CD8-positive, alpha-beta memory T cell (primary cell): ENCODE results near the gene AKR7A3. TPM values are rescaled to one million over a fixed set of nuclear protein-coding genes. Genes with fewer than 3 reads are reported as not detected.

ENCODE experiments used
- CTCF ChIA-PET: fragments of 350-600 bp; sonication (Branson Sonifier 250); formaldehyde crosslinking; loops from one replicate; lab custom pipeline; 2021; ENCODE audit warnings: antibody characterized with exemption; lab: Charles Lee
- POLR2A ChIA-PET: fragments of 350-600 bp; sonication (Branson Sonifier 250); formaldehyde crosslinking; loops from one replicate; lab custom pipeline; 2021; ENCODE audit warnings: antibody characterized with exemption; lab: Charles Lee
- DNase-seq, 5 donors: peaks; one replicate each; pipeline versions ENCODE4 v3.0.0 to v3.0.0-alpha.2; 2020 to 2022; ENCODE audit warnings: mixed read lengths in 1 of 5
- H3K27ac ChIP-seq: one replicate; pipeline ENCODE4 v1.7.0; 2013; ENCODE audit warnings: low read depth, mild to moderate bottlenecking, low read length, moderate library complexity
- H3K27me3 ChIP-seq: 2 replicates; pipeline ENCODE4 v1.7.0; 2013; ENCODE audit warnings: low read length, mild to moderate bottlenecking; ENCODE audit not compliant: insufficient read depth, poor library complexity, severe bottlenecking
- H3K36me3 ChIP-seq: 2 replicates; pipeline ENCODE4 v1.7.0; 2013; ENCODE audit warnings: mild to moderate bottlenecking, low read length, moderate library complexity; ENCODE audit not compliant: insufficient read depth
- H3K4me1 ChIP-seq: 2 replicates; pipeline ENCODE4 v1.7.0; 2013; ENCODE audit warnings: mild to moderate bottlenecking, low read length, moderate library complexity; ENCODE audit not compliant: insufficient read depth
- H3K4me3 ChIP-seq: 2 replicates; pipeline ENCODE4 v1.7.0; 2013; ENCODE audit warnings: mild to moderate bottlenecking, low read length
- H3K9me3 ChIP-seq: 2 replicates; pipeline ENCODE4 v1.7.0; 2013; ENCODE audit warnings: mild to moderate bottlenecking, low read length
- H3K27ac Mint-ChIP-seq, 8 donors: one replicate each; pipeline ENCODE4 v1.8.0; 2020 to 2021; ENCODE audit warnings: mixed read lengths in 8 of 8, mild to moderate bottlenecking in 6 of 8, inconsistent platforms in 3 of 8, moderate library complexity in 3 of 8
- H3K27me3 Mint-ChIP-seq, 2 donors: one replicate each; pipeline ENCODE4 v1.8.0; 2020 to 2021; ENCODE audit warnings: mixed read lengths in 2 of 2, mild to moderate bottlenecking in 1 of 2, moderate library complexity in 1 of 2
- H3K36me3 Mint-ChIP-seq, 3 donors: one replicate each; pipeline ENCODE4 v1.8.0; 2020 to 2021; ENCODE audit warnings: mixed read lengths in 3 of 3, inconsistent platforms in 1 of 3, mild to moderate bottlenecking in 1 of 3
- H3K4me1 Mint-ChIP-seq, 3 donors: one replicate each; pipeline ENCODE4 v1.8.0; 2020 to 2021; ENCODE audit warnings: mixed read lengths in 3 of 3, inconsistent platforms in 1 of 3, mild to moderate bottlenecking in 1 of 3
- H3K4me3 Mint-ChIP-seq, 7 donors: one replicate each; pipeline ENCODE4 v1.8.0; 2020 to 2021; ENCODE audit warnings: mixed read lengths in 7 of 7, mild to moderate bottlenecking in 6 of 7, moderate library complexity in 4 of 7, inconsistent platforms in 2 of 7
- H3K9me3 Mint-ChIP-seq, 5 donors: one replicate each; pipeline ENCODE4 v1.8.0; 2020 to 2022; ENCODE audit warnings: mixed read lengths in 5 of 5, mild to moderate bottlenecking in 3 of 5, moderate library complexity in 2 of 5, inconsistent platforms in 1 of 5
- polyA plus RNA-seq: library from polyadenylated mRNA; unstranded; fragments of 300-500 nt; fragmentation: Illumina TruSeq; gene quantifications from one replicate; pipeline ENCODE4 v1.2.3, GENCODE V29; 2021
- total RNA-seq, 2 experiments: library from RNA; stranded (reverse); gene quantifications; one replicate each; pipeline ENCODE4 v1.2.3, GENCODE V29; 2021

The AKR7A3 gene
- total and polyA plus RNA-seq, 3 experiments from 2014 or later = 0.29 to 0.50 TPM; not detected in 1

DNA sequence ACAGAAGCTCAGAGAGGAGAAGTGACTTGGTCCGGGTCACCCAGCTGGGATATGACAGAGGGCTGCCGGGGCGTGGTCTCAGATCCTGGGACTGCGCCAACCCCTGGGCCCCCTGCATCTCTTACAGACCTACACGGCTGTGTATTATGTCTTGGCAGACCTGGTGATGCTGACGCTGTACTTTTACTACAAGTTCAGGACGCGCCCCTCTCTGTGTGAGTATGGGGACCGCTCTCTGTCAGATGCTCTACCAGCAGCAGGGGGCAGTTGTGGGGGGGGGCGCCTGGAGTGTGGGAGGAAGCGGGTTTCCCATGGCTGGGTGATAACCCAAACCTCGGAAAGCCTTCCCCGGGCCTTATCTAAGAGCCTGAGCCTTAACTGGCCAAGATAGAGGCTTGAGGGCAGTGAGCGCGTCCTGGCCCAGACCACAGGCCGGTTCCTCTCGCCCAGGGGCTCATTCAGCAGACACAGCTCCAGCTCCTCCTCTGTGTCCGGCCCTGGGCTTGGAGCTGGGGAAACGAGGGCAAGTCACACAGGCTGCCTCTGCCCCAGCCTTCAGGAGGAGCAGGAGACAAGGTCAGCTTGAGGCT, 36.9 kb upstream of the AKR7A3 start:
- H3K36me3 Mint-ChIP-seq = peaks cover 3 to 31% (median 7%) of the 10 kb centered on the region in 3 donors
- no peaks in the 10 kb centered on the region for H3K36me3 ChIP-seq
- H3K9me3 Mint-ChIP-seq = no peaks in the 10 kb centered on the region
- no peak overlapping the region for H3K27ac ChIP-seq
- H3K9me3 ChIP-seq = no peaks in the 10 kb centered on the region
- peak in 1 of 5 donors; percentile 35 for DNase-seq
- no peaks in the 10 kb centered on the region for H3K4me1 ChIP-seq
- H3K4me1 Mint-ChIP-seq = peaks cover 0 to 1% (median 0%) of the 10 kb centered on the region in 3 donors
- ChIA-PET CTCF (no interaction called here), POLR2A (no interaction called here)
- no peaks in the 10 kb centered on the region for H3K27me3 ChIP-seq
- H3K4me3 ChIP-seq = no peak overlapping the region
- peaks cover 0 to 3% of the 10 kb centered on the region in 2 donors for H3K27me3 Mint-ChIP-seq
- peak overlapping the region in 1 of 7 donors; percentile 48 for H3K4me3 Mint-ChIP-seq
- H3K27ac Mint-ChIP-seq = peak overlapping the region in 1 of 8 donors; percentile 5

DNA sequence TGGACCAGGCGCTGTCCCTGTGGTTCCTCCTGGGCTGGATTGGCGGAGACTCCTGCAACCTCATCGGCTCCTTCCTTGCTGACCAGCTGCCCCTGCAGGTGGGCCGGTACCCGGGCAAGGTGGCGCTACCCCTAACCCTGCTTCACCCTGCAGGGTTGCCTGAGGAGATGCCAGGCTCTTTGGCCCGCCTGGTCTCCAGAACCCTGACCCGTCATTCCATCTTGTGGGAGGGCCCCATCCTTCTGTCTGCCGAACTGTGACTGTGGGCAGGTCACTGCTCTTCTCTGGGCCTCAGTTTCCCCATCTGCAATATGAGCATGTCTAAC, 36.1 kb upstream of the AKR7A3 start:
- Mint-ChIP-seq H3K36me3 (peaks cover 3 to 31% (median 7%) of the 10 kb centered on the region in 3 donors), H3K4me3 (no peak overlapping the region)
- POLR2A ChIA-PET = no interaction called here

DNA sequence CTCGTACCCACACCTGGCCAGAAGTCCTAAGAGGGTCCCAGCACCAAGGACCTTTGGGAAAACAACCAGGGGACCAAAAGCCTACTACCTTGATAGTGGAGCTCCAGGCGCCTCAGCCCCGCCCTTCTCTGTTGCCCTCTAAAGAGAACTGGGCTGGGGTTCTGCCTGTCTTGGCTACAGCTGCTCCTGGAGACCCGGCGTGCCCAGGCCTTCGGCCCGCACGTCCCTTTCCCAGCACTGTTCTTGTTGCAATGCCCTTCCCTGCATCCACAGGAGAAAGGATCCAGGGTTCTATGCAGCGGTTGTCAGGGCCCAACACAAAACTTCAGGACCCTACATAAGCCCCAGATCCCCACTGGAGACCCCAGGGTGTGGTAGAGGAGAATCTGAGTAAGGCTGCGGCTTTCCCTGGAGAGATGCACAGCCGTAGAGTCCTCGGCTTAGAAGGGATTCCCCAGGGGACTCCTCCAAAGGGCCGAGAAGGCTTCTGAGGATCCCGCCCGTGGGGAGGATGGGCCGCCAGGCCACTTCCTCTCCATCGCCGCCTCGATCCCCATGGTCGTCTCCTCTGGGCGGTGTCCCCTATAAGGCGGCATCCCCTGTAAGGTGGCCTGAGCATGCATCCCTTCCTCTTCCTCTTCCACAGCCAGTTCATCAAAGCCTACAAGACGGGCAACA, 35.6 kb upstream of the AKR7A3 start:
- no peaks in the 10 kb centered on the region for H3K4me1 Mint-ChIP-seq
- POLR2A ChIA-PET = interaction anchor here (0.5 kb wide), 1 partner anchor 307 kb away, joined by 6 read pairs; no protein-coding TSS in a partner anchor
- Histone ChIP-seq H3K4me3 (no peak overlapping the region), H3K4me1 (no peaks in the 10 kb centered on the region), H3K27ac (no peak overlapping the region), H3K27me3 (no peaks in the 10 kb centered on the region), H3K9me3 (no peaks in the 10 kb centered on the region), H3K36me3 (no peaks in the 10 kb centered on the region)
- CTCF ChIA-PET = no interaction called here
- H3K27ac Mint-ChIP-seq = peak overlapping the region in 1 of 8 donors; percentile 19
- no peaks in the 10 kb centered on the region for H3K9me3 Mint-ChIP-seq
- no peak overlapping the region for H3K4me3 Mint-ChIP-seq
- peaks cover 3 to 34% (median 4%) of the 10 kb centered on the region in 3 donors for H3K36me3 Mint-ChIP-seq
- no peak for DNase-seq
- peaks cover 0 to 3% of the 10 kb centered on the region in 2 donors for H3K27me3 Mint-ChIP-seq

More for the DNA sequence above, 36.1 kb upstream of the AKR7A3 start:
- Histone ChIP-seq H3K4me1 (no peaks in the 10 kb centered on the region), H3K27ac (no peak overlapping the region), H3K27me3 (no peaks in the 10 kb centered on the region), H3K9me3 (no peaks in the 10 kb centered on the region), H3K36me3 (no peaks in the 10 kb centered on the region), H3K4me3 (no peak overlapping the region)
- DNase-seq = peak in 1 of 5 donors; percentile 41
- CTCF ChIA-PET = no interaction called here
- Mint-ChIP-seq H3K9me3 (no peaks in the 10 kb centered on the region), H3K4me1 (peaks cover 0 to 1% (median 0%) of the 10 kb centered on the region in 3 donors), H3K27me3 (peaks cover 0 to 3% of the 10 kb centered on the region in 2 donors), H3K27ac (no peak overlapping the region)

DNA sequence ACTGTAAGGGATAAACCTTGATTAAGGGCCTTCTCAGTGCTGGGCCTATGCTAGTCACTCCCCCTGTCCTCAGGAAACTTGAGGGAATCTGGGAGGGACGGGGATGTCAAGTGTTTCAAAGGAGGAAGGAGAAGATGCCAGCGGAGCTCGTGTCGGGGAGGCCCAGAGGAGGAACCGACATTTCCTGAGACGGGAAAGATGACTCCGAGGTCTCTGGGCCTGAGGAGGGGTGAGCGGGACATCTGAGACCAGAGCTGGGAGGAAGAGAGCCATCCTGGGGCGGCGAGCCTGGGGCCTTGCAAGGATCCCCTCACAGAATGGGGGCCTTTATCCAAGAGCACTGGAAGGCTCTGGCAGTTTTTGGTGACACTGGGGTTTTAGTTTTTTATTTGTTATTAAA, 33.9 kb upstream of the AKR7A3 start:
- DNase-seq = peak in 1 of 5 donors; percentile 32
- no peak overlapping the region for H3K4me3 ChIP-seq
- Mint-ChIP-seq H3K36me3 (peaks cover 3 to 39% (median 6%) of the 10 kb centered on the region in 3 donors), H3K27me3 (peaks cover 0 to under 1% of the 10 kb centered on the region in 2 donors), H3K4me3 (no peak overlapping the region), H3K27ac (peak overlapping the region in 2 of 8 donors; percentile 35 to 64), H3K9me3 (no peaks in the 10 kb centered on the region), H3K4me1 (no peaks in the 10 kb centered on the region)
- H3K4me1 ChIP-seq = no peaks in the 10 kb centered on the region
- H3K9me3 ChIP-seq = no peaks in the 10 kb centered on the region
- ChIA-PET POLR2A (no interaction called here), CTCF (interaction anchor here (1.1 to 1.9 kb wide), 2 partner anchors 19 to 331 kb away, joined by 3 to 6 read pairs; no protein-coding TSS in a partner anchor)
- no peak overlapping the region for H3K27ac ChIP-seq
- no peaks in the 10 kb centered on the region for H3K36me3 ChIP-seq
- H3K27me3 ChIP-seq = no peaks in the 10 kb centered on the region

DNA sequence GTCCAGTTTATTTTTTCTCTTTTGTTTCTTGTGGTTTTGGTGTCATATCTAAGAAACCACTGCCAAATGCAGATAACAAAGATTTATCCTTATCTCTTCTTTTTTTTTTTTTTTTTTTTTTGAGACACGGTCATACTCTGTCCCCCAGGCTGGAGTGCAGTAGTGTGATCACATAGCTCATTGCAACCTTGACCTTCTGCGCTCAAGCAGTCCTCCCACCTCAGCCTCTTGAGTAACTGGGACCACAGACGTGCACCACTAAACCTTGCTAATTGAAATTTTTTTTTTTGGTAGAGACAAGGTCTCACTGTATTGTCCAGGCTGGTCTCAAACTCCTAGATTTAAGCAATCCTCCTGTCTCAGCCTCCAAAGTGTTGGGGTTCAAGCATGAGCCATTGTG, 32.5 kb upstream of the AKR7A3 start:
- H3K36me3 Mint-ChIP-seq = peaks cover 3 to 35% (median 6%) of the 10 kb centered on the region in 3 donors
- no peaks in the 10 kb centered on the region for H3K27me3 Mint-ChIP-seq
- no peaks in the 10 kb centered on the region for H3K9me3 Mint-ChIP-seq
- no peaks in the 10 kb centered on the region for H3K9me3 ChIP-seq
- ChIA-PET POLR2A (no interaction called here), CTCF (interaction anchor here (1.9 kb wide), 1 partner anchor 21 kb away, joined by 6 read pairs; no protein-coding TSS in a partner anchor)
- peaks cover 0 to 1% (median 0%) of the 10 kb centered on the region in 3 donors for H3K4me1 Mint-ChIP-seq
- H3K4me3 ChIP-seq = no peak overlapping the region
- H3K27ac ChIP-seq = no peak overlapping the region
- no peaks in the 10 kb centered on the region for H3K36me3 ChIP-seq
- peak overlapping the region in 1 of 8 donors; percentile 64 for H3K27ac Mint-ChIP-seq
- no peaks in the 10 kb centered on the region for H3K4me1 ChIP-seq
- no peak for DNase-seq
- H3K27me3 ChIP-seq = no peaks in the 10 kb centered on the region
- no peak overlapping the region for H3K4me3 Mint-ChIP-seq

DNA sequence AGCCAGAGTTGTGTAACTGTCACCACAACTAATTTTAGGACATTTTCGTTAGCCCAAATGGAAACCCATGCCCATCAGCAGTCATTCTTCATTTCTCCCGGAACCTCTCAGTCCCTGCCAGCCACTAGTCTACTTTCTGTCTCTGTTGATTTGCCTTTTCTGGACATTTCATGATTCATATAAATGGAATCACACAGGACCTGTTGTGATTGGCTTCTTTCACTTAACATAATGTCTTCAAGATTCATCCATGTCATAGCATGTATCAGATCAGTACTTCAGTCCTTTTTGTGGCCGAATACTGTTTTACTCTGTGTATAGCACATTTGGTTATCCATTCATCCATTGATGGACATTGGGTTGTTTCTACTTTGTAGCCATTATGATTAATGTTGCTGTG, 30.6 kb upstream of the AKR7A3 start:
- no peaks in the 10 kb centered on the region for H3K9me3 Mint-ChIP-seq
- CTCF ChIA-PET = no interaction called here
- no peaks in the 10 kb centered on the region for H3K27me3 Mint-ChIP-seq
- Histone ChIP-seq H3K36me3 (no peaks in the 10 kb centered on the region), H3K27ac (no peak overlapping the region), H3K9me3 (no peaks in the 10 kb centered on the region), H3K4me1 (no peaks in the 10 kb centered on the region), H3K27me3 (no peaks in the 10 kb centered on the region), H3K4me3 (no peak overlapping the region)
- POLR2A ChIA-PET = no interaction called here
- peak overlapping the region in 1 of 8 donors; percentile 18 for H3K27ac Mint-ChIP-seq
- peaks cover 0 to 8% (median 3%) of the 10 kb centered on the region in 3 donors for H3K4me1 Mint-ChIP-seq
- peaks cover 3 to 29% (median 6%) of the 10 kb centered on the region in 3 donors for H3K36me3 Mint-ChIP-seq
- no peak overlapping the region for H3K4me3 Mint-ChIP-seq
- DNase-seq = no peak

DNA sequence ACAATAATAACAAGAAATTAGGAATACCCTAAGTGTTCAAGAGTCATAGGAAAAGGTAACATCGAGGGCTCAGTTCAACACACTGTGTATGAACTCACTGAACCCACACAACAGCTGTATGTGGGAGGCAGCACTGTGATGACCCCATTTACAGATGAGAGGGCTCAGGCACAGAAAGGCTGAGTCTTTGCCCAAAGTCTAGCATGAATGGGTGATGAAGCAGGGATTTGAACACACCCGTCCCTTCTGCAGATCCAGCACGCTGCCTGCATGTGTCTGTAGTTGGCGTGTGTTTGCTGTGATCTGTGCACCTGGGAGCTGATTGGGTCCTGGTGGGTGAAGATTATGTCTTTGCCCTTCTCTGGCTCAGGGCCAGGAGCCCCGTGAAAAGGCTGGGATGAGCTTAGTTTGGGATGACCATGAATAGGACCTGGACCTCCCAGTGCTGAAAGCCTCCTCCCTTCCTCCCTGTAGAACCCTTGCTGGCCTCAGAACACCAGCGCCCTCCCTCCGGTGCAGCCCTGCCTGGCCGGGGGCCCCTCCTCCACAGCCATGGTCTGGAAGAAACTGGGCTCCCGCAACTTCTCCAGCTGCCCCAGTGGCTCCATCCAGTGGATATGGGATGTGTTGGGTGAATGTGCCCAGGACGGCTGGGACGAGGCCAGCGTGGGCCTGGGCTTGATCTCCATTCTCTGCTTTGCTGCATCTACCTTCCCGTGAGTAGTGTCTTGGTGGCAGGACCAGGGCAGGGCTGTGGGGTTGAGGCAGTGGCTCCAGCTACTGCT, 28.7 kb upstream of the AKR7A3 start:
- Mint-ChIP-seq H3K9me3 (no peaks in the 10 kb centered on the region), H3K27me3 (no peaks in the 10 kb centered on the region), H3K4me1 (peaks cover 11 to 24% (median 13%) of the 10 kb centered on the region in 3 donors), H3K27ac (peak overlapping the region in 1 of 8 donors; percentile 68), H3K36me3 (peaks cover under 1 to 24% (median 6%) of the 10 kb centered on the region in 3 donors), H3K4me3 (peak overlapping the region in 1 of 7 donors; percentile 65)
- H3K27ac ChIP-seq = no peak overlapping the region
- H3K9me3 ChIP-seq = no peaks in the 10 kb centered on the region
- no peaks in the 10 kb centered on the region for H3K27me3 ChIP-seq
- H3K4me1 ChIP-seq = peaks cover 4% of the 10 kb centered on the region
- no peaks in the 10 kb centered on the region for H3K36me3 ChIP-seq
- peak in 1 of 5 donors; percentile 36 for DNase-seq
- H3K4me3 ChIP-seq = no peak overlapping the region
- ChIA-PET POLR2A (no interaction called here), CTCF (no interaction called here)
